GM12891 (cell line): Measurements from ENCODE around the gene NKX2-3.

ENCODE experiments used
- PAX5 ChIP-seq: IDR thresholded peaks from 2 replicates; pipeline ENCODE4 v1.6.1; 2011; ENCODE audit warnings: low read length, moderate library complexity, mild to moderate bottlenecking; ENCODE audit not compliant: insufficient read depth, severe bottlenecking
- POLR2A ChIP-seq: IDR thresholded peaks from 2 replicates; pipeline ENCODE4 v1.6.1; 2011; ENCODE audit warnings: low read depth, low read length, control low read depth
- POLR2AphosphoS5 ChIP-seq: IDR thresholded peaks from 2 replicates; pipeline ENCODE4 v1.6.1; 2011; ENCODE audit warnings: low read depth, low read length, control low read depth
- POU2F2 ChIP-seq: IDR thresholded peaks from 2 replicates; pipeline ENCODE4 v1.6.1; 2011; ENCODE audit warnings: low read depth, mild to moderate bottlenecking, control low read depth, low read length, moderate library complexity
- SPI1 ChIP-seq: IDR thresholded peaks from 2 replicates; pipeline ENCODE4 v1.6.1; 2011; ENCODE audit warnings: low read depth, low read length, control low read depth
- TAF1 ChIP-seq: IDR thresholded peaks from 2 replicates; pipeline ENCODE4 v1.6.1; 2011; ENCODE audit warnings: low read depth, low read length, control low read depth

GRCh38 chr10:99535764-99536337 lies 3.1 kb downstream of the NKX2-3 start:
- TF ChIP-seq TAF1 (no peak), POLR2A (no peak), POLR2AphosphoS5 (no peak), POU2F2 (no peak), PAX5 (no peak), SPI1 (no peak)
